SJSA1 (cell line): Measurements from ENCODE around the gene DGCR6. TPM values are rescaled to one million over a fixed set of nuclear protein-coding genes. Genes with fewer than 3 reads are reported as not detected.
A peak's percentile ranks its signal among the peaks of the same experiment; 100 is the strongest.
"Not testable (repeated sequence)": the region's sequence is repeated elsewhere in the genome, so short reads cannot be mapped to it uniquely, and the experiment has no call there.

Source experiments
- DNase-seq, 2 experiments: peaks; one replicate each; pipeline ENCODE4 v3.0.0-alpha.2; 2015 to 2020; ENCODE audit warnings: low spot score in 2 of 2, low read depth in 1 of 2
- H3K27ac ChIP-seq: fragments of 250-450 bp; sonication (Bioruptor Pico); 2 replicates; pipeline ENCODE4 v1.5.1; 2020; ENCODE audit warnings: mild to moderate bottlenecking, moderate library complexity
- H3K27me3 ChIP-seq: fragments of 250-450 bp; sonication (Bioruptor Pico); replicated peaks from 2 replicates; pipeline ENCODE4 v1.5.1; 2020; ENCODE audit warnings: mild to moderate bottlenecking, moderate library complexity
- H3K36me3 ChIP-seq: fragments of 250-450 bp; sonication (Bioruptor Pico); 2 replicates; pipeline ENCODE4 v1.5.1; 2020; ENCODE audit warnings: mild to moderate bottlenecking
- H3K4me1 ChIP-seq: fragments of 250-450 bp; sonication (Bioruptor Pico); replicated peaks from 2 replicates; pipeline ENCODE4 v1.6.1; 2021; ENCODE audit warnings: mild to moderate bottlenecking
- H3K4me3 ChIP-seq: fragments of 250-450 bp; sonication (Bioruptor Pico); 2 replicates; pipeline ENCODE4 v1.5.1; 2020; ENCODE audit warnings: mild to moderate bottlenecking
- H3K9me3 ChIP-seq: fragments of 250-450 bp; sonication (Bioruptor Pico); replicated peaks from 2 replicates; pipeline ENCODE4 v1.5.1; 2020; ENCODE audit warnings: mild to moderate bottlenecking
- total RNA-seq: library from RNA; depleted of rRNA; stranded (reverse); fragments of >200 nt; shearing (Covaris generic); gene quantifications from 2 replicates; pipeline ENCODE4 v1.2.3, GENCODE V29; 2014; rRNA removed

DGCR6 gene
- total RNA-seq, 1 experiment from 2014 or later: 0.95 TPM

GRCh38 chr22:18960166-18960820 lies 54.2 kb downstream of the DGCR6 start:
- H3K27ac ChIP-seq, H3K9me3 ChIP-seq, H3K27me3 ChIP-seq, DNase-seq, H3K4me1 ChIP-seq, H3K36me3 ChIP-seq, H3K4me3 ChIP-seq: not testable (repeated sequence)

DNA sequence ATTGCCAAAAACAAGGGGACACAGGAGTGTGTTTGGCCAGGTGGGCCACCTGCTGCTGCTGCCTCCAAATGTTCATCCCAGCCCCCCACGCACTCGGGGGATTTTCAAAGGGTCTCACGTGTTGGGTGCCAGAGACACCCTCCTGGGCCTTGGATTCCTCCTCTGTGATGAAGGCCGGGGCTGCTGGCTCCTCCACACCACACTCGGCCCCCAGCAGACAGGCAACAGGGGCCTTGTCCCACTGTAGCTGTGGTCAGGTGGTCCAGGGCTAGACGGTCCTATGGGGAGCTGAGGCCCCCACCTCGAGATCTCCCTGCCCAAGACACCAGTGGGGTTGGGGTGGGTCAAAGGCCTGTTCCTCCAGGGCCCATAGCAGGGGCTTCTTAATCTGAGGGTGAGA lies 55.1 kb downstream of the DGCR6 start:
- peak in 1 of 2 experiments; percentile 32 for DNase-seq
- not testable (repeated sequence) for H3K9me3 ChIP-seq, H3K4me1 ChIP-seq, H3K36me3 ChIP-seq, H3K4me3 ChIP-seq, H3K27me3 ChIP-seq, H3K27ac ChIP-seq

Other genes with a start within 250 kb of the DGCR6 start
- gene PRODH, start 30.0 kb downstream of the DGCR6 start, total RNA-seq: not detected in 2 replicates
- 51.1 and 62.2 TPM in 2 replicates for gene DGCR2, start 216.1 kb downstream of the DGCR6 start, total RNA-seq
- not detected in 2 replicates for gene TSSK2, start 225.0 kb downstream of the DGCR6 start, total RNA-seq
- 7.6 and 21.2 TPM in 2 replicates for gene ESS2, start 238.3 kb downstream of the DGCR6 start, total RNA-seq
- not detected in 2 replicates for gene GSC2, start 244.0 kb downstream of the DGCR6 start, total RNA-seq